ENCODE data around the gene ABHD17C.

Gene ABHD17C

GRCh38 chr15:80691575-80691974 lies 3.5 kb upstream of the ABHD17C start:
- no peak for DNase-seq

GRCh38 chr15:80693682-80694610 lies 1.2 kb upstream of the ABHD17C start:
- no peak for DNase-seq

GRCh38 chr15:80694611-80695098 lies 455 bp upstream of the ABHD17C start:
- DNase-seq, result peak; percentile 26

- DNase-seq, result peak; percentile 33
These were observed 976 bp downstream of the ABHD17C start for GRCh38 chr15:80695911-80696661.

- no peak for DNase-seq
These were observed 2.1 kb downstream of the ABHD17C start for GRCh38 chr15:80697075-80697685.

- no peak for DNase-seq
These were observed 3.6 kb downstream of the ABHD17C start for GRCh38 chr15:80698676-80699075.

- no peak for DNase-seq
These were observed 4.9 kb downstream of the ABHD17C start for GRCh38 chr15:80699981-80700380.

- no peak for DNase-seq
These were observed 6.7 kb downstream of the ABHD17C start for GRCh38 chr15:80701676-80702311.

- DNase-seq, result no peak
These were observed 8.0 kb downstream of the ABHD17C start for GRCh38 chr15:80703081-80703480.

GRCh38 chr15:80703965-80704364 lies 8.9 kb downstream of the ABHD17C start:
- DNase-seq, result no peak

- no peak for DNase-seq
These were observed 11.1 kb downstream of the ABHD17C start for GRCh38 chr15:80706161-80706560.

GRCh38 chr15:80709542-80709941 lies 14.4 kb downstream of the ABHD17C start:
- DNase-seq, result no peak

GRCh38 chr15:80710635-80711554 lies 15.8 kb downstream of the ABHD17C start:
- no peak for DNase-seq

- DNase-seq, result no peak
These were observed 16.8 kb downstream of the ABHD17C start for GRCh38 chr15:80711886-80712285.

GRCh38 chr15:80712956-80713355 lies 17.8 kb downstream of the ABHD17C start:
- DNase-seq, result no peak

GRCh38 chr15:80721476-80721875 lies 26.4 kb downstream of the ABHD17C start:
- DNase-seq, result no peak

- DNase-seq, result no peak
These were observed 27.7 kb downstream of the ABHD17C start for GRCh38 chr15:80722811-80723210.

GRCh38 chr15:80727196-80727595 lies 32.1 kb downstream of the ABHD17C start:
- DNase-seq, result no peak

GRCh38 chr15:80727596-80727995 lies 32.5 kb downstream of the ABHD17C start:
- DNase-seq, result no peak

GRCh38 chr15:80730387-80730786 lies 35.3 kb downstream of the ABHD17C start:
- no peak for DNase-seq

- DNase-seq, result no peak
These were observed 35.8 kb downstream of the ABHD17C start for GRCh38 chr15:80730926-80731325.

- no peak for DNase-seq
These were observed 37.1 kb downstream of the ABHD17C start for GRCh38 chr15:80732167-80732566.

All from CD4-positive, alpha-beta T cell treated with Interleukin-17A for 1 hour (primary cell).